HCT116 (cell line): ENCODE measurements around the gene CHM.
"Not testable (repeated sequence)": the region's sequence is repeated elsewhere in the genome, so short reads cannot be mapped to it uniquely, and the experiment has no call there.

Experiments
- CEBPB ChIP-seq: IDR thresholded peaks from 2 replicates; pipeline ENCODE4 v1.6.1; 2012; ENCODE audit warnings: low read depth
- CTCF ChIP-seq, 3 experiments: fragments of 200-600 bp in 1 of 3; sonication (generic) in 1 of 3; IDR thresholded peaks in 2 of 3; conservative IDR thresholded peaks in 1 of 3; 2 replicates each; pipeline ENCODE4 v1.5.1; 2012 to 2017; ENCODE audit warnings: low read depth in 2 of 3, low read length in 2 of 3, antibody characterized with exemption in 1 of 3, borderline replicate concordance in 1 of 3, control low read depth in 1 of 3, mild to moderate bottlenecking in 1 of 3, mixed read lengths in 1 of 3, mixed run types in 1 of 3, moderate library complexity in 1 of 3; ENCODE audit not compliant: insufficient read depth in 1 of 3
- ELF1 ChIP-seq: IDR thresholded peaks from 2 replicates; pipeline ENCODE4 v1.6.1; 2012; ENCODE audit warnings: low read depth, borderline replicate concordance
- EZH2 ChIP-seq: fragments of 200-600 bp; sonication (generic); IDR thresholded peaks from 2 replicates; pipeline ENCODE4 v1.6.1; 2017; ENCODE audit warnings: antibody characterized with exemption, mixed run types
- POLR2AphosphoS5 ChIP-seq: IDR thresholded peaks from 2 replicates; pipeline ENCODE4 v1.6.1; 2011; ENCODE audit warnings: mild to moderate bottlenecking, low read depth, low read length, moderate library complexity
- RAD21 ChIP-seq: IDR thresholded peaks from 2 replicates; pipeline ENCODE4 v1.6.1; 2012; ENCODE audit warnings: low read depth, mild to moderate bottlenecking
- YY1 ChIP-seq: IDR thresholded peaks from 2 replicates; pipeline ENCODE4 v1.6.1; 2011; ENCODE audit warnings: low read length, low read depth, moderate library complexity, mild to moderate bottlenecking; ENCODE audit not compliant: insufficient replicate concordance; ENCODE audit errors: extremely low read depth
- TF ChIP-seq, protein P1 (sequence below): IDR thresholded peaks from 2 replicates; pipeline ENCODE4 v1.6.1; 2012

- not testable (repeated sequence) for TF ChIP-seq YY1; CEBPB; ELF1; CTCF (IDR thresholded peaks at IDR 0.05 in 2 of 3, conservative IDR thresholded peaks at IDR 0.05 in 1 of 3; ENCODE audit: borderline replicate concordance in 1 of 3, insufficient read depth in 1 of 3, low read depth in 2 of 3, low read length in 2 of 3); POLR2AphosphoS5; EZH2; RAD21
- TF ChIP-seq, protein P1, sequence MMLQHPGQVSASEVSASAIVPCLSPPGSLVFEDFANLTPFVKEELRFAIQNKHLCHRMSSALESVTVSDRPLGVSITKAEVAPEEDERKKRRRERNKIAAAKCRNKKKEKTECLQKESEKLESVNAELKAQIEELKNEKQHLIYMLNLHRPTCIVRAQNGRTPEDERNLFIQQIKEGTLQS: not testable (repeated sequence)
Observed at GRCh38 chrX:86014959-86015358, 32.4 kb downstream of the CHM start.
